GM20000 (cell line): Measurements from ENCODE around the gene HSPA1A.

Experiments
- DNase-seq: peaks from one replicate; pipeline ENCODE4 v3.0.0; 2012; ENCODE audit warnings: low spot score
- CTCF ChIP-seq: IDR thresholded peaks from 2 replicates; pipeline ENCODE4 v1.5.1; 2012; ENCODE audit warnings: mild to moderate bottlenecking, control low read depth; ENCODE audit errors: extremely low read depth, missing control alignments

The HSPA1A gene

GRCh38 chr6:31865205-31866118 is 50.1 kb downstream of the HSPA1A start:
- TF ChIP-seq CTCF, result no peak
- no peak for DNase-seq
